OCI-LY1 (cell line): ENCODE results near the gene LEF1.

Experiments used
- H2AFZ ChIP-seq: fragments of 200-600 bp; sonication (generic), shearing (Covaris generic); 2 replicates; pipeline ENCODE4 v1.6.0; 2014; ENCODE audit warnings: antibody characterized with exemption, mild to moderate bottlenecking, low read length
- H3F3A ChIP-seq: fragments of 200-600 bp; sonication (generic), shearing (Covaris generic); 2 replicates; pipeline ENCODE4 v1.6.0; 2014; ENCODE audit warnings: mild to moderate bottlenecking, antibody characterized with exemption, low read length, moderate library complexity; ENCODE audit not compliant: insufficient read depth
- H3K27ac ChIP-seq: fragments of 200-600 bp; sonication (generic); 2 replicates; pipeline ENCODE4 v1.5.1; 2014; ENCODE audit warnings: low read length, mixed run types, mild to moderate bottlenecking, low read depth; ENCODE audit not compliant: poor library complexity, severe bottlenecking
- H3K27me3 ChIP-seq: fragments of 200-600 bp; sonication (generic); 2 replicates; pipeline ENCODE4 v1.6.0; 2014; ENCODE audit warnings: antibody characterized with exemption, mild to moderate bottlenecking, low read length, moderate library complexity; ENCODE audit not compliant: insufficient read depth
- H3K36me3 ChIP-seq: fragments of 200-600 bp; sonication (generic); 2 replicates; pipeline ENCODE4 v1.6.1; 2014; ENCODE audit warnings: mild to moderate bottlenecking, antibody characterized with exemption, low read length, moderate library complexity, mixed read lengths; ENCODE audit not compliant: insufficient read depth
- H3K4me1 ChIP-seq: fragments of 200-600 bp; sonication (generic); 2 replicates; pipeline ENCODE4 v1.5.1; 2014; ENCODE audit warnings: mild to moderate bottlenecking, low read length, moderate library complexity; ENCODE audit not compliant: insufficient read depth, severe bottlenecking
- H3K4me2 ChIP-seq: fragments of 200-600 bp; sonication (generic), shearing (Covaris generic); 2 replicates; pipeline ENCODE4 v1.6.1; 2014; ENCODE audit warnings: low read length
- H3K4me3 ChIP-seq: fragments of 200-600 bp; sonication (generic); 2 replicates; pipeline ENCODE4 v1.5.1; 2014; ENCODE audit warnings: low read length, low read depth, mild to moderate bottlenecking, mixed read lengths; ENCODE audit not compliant: poor library complexity, severe bottlenecking
- H3K79me2 ChIP-seq: fragments of 200-600 bp; shearing (Covaris generic); 2 replicates; pipeline ENCODE4 v1.6.1; 2016; ENCODE audit warnings: mixed run types, low read length, mixed read lengths; ENCODE audit not compliant: insufficient read depth
- H3K9ac ChIP-seq: fragments of 200-600 bp; sonication (generic), shearing (Covaris generic); 2 replicates; pipeline ENCODE4 v1.6.1; 2014; ENCODE audit warnings: mild to moderate bottlenecking, low read length, mixed read lengths
- H3K9me2 ChIP-seq: fragments of 200-600 bp; sonication (generic), shearing (Covaris generic); 2 replicates; pipeline ENCODE4 v1.6.1; 2014; ENCODE audit warnings: low read depth, mild to moderate bottlenecking, low read length, mixed read lengths
- H3K9me3 ChIP-seq: fragments of 200-600 bp; shearing (Covaris generic); 2 replicates; pipeline ENCODE4 v1.6.1; 2014; ENCODE audit warnings: low read length, mixed read lengths
- H4K20me1 ChIP-seq: fragments of 200-600 bp; sonication (generic), shearing (Covaris generic); 2 replicates; pipeline ENCODE4 v1.6.0; 2016; ENCODE audit warnings: mild to moderate bottlenecking, low read length; ENCODE audit not compliant: insufficient read depth
- CTCF ChIP-seq: fragments of 200-600 bp; sonication (generic), shearing (Covaris generic); IDR thresholded peaks from 2 replicates; pipeline ENCODE4 v1.5.1; 2017; ENCODE audit warnings: mild to moderate bottlenecking, antibody characterized with exemption, low read length, moderate library complexity, mixed read lengths
- EZH2 ChIP-seq: fragments of 200-600 bp; sonication (generic), shearing (Covaris generic); IDR thresholded peaks from 2 replicates; pipeline ENCODE4 v1.8.0; 2017; ENCODE audit warnings: borderline replicate concordance, mixed run types, mild to moderate bottlenecking, antibody characterized with exemption, low read length, moderate library complexity, mixed read lengths

Gene LEF1

GRCh38 chr4:108166441-108167315, 2.1 kb downstream of the LEF1 start:
- Histone ChIP-seq H3K4me1 (peaks cover 54% of the 10 kb centered on the region), H3K36me3 (peaks cover 54% of the 10 kb centered on the region), H3K9me3 (no peaks in the 10 kb centered on the region), H3K27me3 (no peaks in the 10 kb centered on the region), H3K79me2 (peaks cover 58% of the 10 kb centered on the region), H2AFZ (no peak overlapping the region), H3F3A (no peaks in the 10 kb centered on the region), H4K20me1 (no peaks in the 10 kb centered on the region), H3K4me2 (peak overlapping the region; percentile 79), H3K4me3 (peak overlapping the region; percentile 99), H3K9me2 (no peaks in the 10 kb centered on the region), H3K27ac (peak overlapping the region; percentile 94), H3K9ac (peak overlapping the region; percentile 100)
- TF ChIP-seq CTCF (no peak), EZH2 (no peak)

- Histone ChIP-seq H3K9me2 (no peaks in the 10 kb centered on the region), H3K4me3 (peak overlapping the region; percentile 99), H3K9ac (peak overlapping the region; percentile 100), H3K4me1 (peaks cover 54% of the 10 kb centered on the region), H2AFZ (no peak overlapping the region), H4K20me1 (no peaks in the 10 kb centered on the region), H3K27me3 (no peaks in the 10 kb centered on the region), H3K9me3 (no peaks in the 10 kb centered on the region), H3K36me3 (peaks cover 54% of the 10 kb centered on the region), H3K4me2 (peak overlapping the region; percentile 79), H3K79me2 (peaks cover 65% of the 10 kb centered on the region), H3F3A (no peaks in the 10 kb centered on the region), H3K27ac (peak overlapping the region; percentile 94)
- no peak for TF ChIP-seq CTCF
- TF ChIP-seq EZH2: no peak
Measured at GRCh38 chr4:108166038-108166437, 2.7 kb downstream of the LEF1 start.

GRCh38 chr4:108165586-108165985, 3.1 kb downstream of the LEF1 start:
- Histone ChIP-seq H3K4me1 (peaks cover 54% of the 10 kb centered on the region), H3K4me3 (peak overlapping the region; percentile 99), H3F3A (no peaks in the 10 kb centered on the region), H3K36me3 (peaks cover 57% of the 10 kb centered on the region), H3K79me2 (peaks cover 69% of the 10 kb centered on the region), H3K4me2 (peak overlapping the region; percentile 79), H2AFZ (no peak overlapping the region), H3K9me2 (no peaks in the 10 kb centered on the region), H3K27ac (peak overlapping the region; percentile 94), H3K9ac (peak overlapping the region; percentile 100), H4K20me1 (no peaks in the 10 kb centered on the region), H3K9me3 (no peaks in the 10 kb centered on the region), H3K27me3 (no peaks in the 10 kb centered on the region)
- TF ChIP-seq CTCF (no peak), EZH2 (no peak)
